CD4-positive, alpha-beta T cell treated with Interleukin-17A for 1 hour (primary cell): ENCODE results near the gene PCED1B.
"Not testable (repeated sequence)": the region's sequence is repeated elsewhere in the genome, so short reads cannot be mapped to it uniquely, and the experiment has no call there.

ENCODE experiments used
- DNase-seq: peaks from one replicate; pipeline ENCODE4 v3.0.0-alpha.2; 2020

PCED1B gene, protein sequence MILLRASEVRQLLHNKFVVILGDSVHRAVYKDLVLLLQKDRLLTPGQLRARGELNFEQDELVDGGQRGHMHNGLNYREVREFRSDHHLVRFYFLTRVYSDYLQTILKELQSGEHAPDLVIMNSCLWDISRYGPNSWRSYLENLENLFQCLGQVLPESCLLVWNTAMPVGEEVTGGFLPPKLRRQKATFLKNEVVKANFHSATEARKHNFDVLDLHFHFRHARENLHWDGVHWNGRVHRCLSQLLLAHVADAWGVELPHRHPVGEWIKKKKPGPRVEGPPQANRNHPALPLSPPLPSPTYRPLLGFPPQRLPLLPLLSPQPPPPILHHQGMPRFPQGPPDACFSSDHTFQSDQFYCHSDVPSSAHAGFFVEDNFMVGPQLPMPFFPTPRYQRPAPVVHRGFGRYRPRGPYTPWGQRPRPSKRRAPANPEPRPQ

GRCh38 chr12:47079468-47079980 is at the start of gene PCED1B, which contains the start of gene AMIGO2:
TSS of gene PCED1B (plus strand) at chr12:47079621. CDS start at chr12:47235064, 155,443 bp downstream.
TSS of gene AMIGO2 (minus strand) at chr12:47079959. CDS start at chr12:47079002, 957 bp downstream.
- peak; percentile 66 for DNase-seq

DNA sequence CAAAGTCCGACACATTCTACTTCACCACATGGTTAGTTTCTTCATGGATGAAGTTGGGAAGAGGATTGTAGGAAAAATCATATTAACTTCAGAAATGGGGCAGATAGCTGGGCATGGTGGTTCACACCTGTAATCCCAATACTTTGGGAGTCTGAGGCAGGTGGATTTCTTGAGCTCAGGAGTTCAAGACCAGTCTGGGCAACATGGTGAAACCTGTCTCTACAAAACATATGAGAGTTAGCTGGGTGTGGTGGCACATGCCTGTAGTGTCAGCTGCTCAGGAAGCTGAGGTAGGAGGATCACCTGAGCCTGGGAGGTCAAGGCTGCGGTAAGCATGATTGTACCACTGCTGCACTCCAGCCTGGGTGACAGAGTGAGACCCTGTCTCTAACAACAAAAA is 49.5 kb upstream of the PCED1B start:
- no peak for DNase-seq

DNA sequence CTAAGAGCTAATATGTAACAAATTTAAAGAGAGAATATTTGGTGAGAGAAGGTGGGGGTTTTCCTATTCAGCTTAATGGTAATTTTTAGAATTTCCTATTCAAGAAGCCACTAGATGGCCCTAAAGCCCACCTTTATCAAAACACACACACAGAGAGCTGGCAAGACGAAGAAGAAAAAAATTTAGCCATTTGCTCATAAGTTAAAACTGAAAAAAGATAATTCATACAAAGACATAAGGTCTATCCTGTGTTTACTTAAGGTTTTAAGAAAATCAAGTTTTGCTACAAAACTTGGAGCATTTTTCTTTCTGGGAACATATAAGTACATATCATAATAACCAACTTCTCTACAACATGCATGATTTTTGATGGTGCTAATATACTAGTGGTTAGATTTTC is 46.8 kb upstream of the PCED1B start:
- peak; percentile 77 for DNase-seq

GRCh38 chr12:47033081-47033480 is 46.3 kb upstream of the PCED1B start:
- no peak for DNase-seq

DNA sequence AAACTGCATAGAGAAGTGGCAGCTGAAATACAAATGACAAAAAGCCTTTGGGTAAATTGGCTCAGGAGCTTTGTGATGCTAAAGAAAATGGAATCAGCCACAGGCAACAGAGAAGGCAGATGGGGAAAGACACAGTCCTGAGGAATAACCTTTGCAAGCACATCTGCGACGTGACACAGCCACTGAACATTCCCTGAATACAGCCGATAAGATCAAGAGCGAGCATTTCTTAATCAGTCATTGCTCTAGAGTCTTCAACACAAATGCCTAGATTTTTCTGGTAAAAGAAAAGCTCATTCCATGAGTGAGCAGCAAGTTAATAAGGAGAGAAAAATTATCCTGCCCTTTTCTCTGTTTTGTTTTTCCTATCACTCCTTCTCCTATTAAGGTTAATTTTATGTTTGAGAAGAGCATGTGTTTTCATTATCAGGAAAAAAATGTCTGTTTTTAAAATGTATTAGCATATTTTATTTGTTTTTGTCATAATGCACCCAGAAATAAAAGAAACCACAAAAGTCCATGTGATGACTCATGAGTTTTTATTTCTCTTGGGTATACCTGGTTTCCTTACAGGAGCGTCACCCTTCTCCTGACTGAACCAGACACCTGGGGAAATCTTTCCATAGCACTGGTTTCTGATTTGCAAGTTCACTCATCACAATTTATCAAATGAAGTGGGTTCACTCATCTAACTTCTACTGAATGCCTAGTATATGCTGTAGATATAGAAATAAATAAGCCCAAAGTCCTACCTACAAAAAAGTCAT is 45.4 kb upstream of the PCED1B start:
- DNase-seq, result no peak

DNA sequence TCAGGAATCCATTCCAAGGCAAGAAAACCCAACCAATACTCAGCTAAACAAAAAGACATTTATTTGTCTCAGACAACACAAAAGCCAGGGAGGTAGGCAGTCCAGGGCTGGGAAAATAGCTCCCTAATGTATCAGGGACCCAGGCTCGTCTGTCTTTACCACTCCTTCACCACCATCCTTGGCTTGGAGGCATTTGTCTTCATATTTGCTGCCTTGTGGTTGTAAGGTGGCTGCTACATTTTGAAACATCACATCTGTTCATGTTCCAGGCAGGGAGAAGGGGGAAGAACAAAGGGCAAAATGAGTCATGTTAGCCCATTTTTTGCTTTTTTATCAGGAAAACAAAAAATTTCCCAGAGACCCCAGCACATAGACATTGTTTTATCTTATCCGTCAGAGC is 44.8 kb upstream of the PCED1B start:
- no peak for DNase-seq

DNA sequence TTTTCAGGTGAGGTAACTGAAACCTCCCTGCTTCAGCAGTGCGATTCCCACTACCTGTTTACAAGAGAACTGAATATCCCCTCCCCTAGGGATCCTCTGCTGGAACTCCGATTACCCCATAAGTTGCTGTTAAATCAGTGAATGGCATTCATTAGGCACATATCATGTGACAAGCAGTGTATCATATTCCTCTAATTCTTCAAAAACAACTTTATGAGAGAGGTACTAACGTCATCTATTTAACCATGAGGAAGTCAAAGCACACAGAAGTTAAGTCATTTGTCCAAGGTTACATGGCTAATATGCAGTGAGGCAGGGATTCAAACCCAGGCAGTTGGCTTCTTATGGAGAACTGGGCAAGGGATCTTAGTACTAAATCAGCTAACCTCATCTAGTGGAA is 43.9 kb upstream of the PCED1B start:
- no peak for DNase-seq

- no peak for DNase-seq
Measured at GRCh38 chr12:47038270-47038748, 41.1 kb upstream of the PCED1B start.

- no peak for DNase-seq
Measured at GRCh38 chr12:47039079-47039478, 40.3 kb upstream of the PCED1B start.

- DNase-seq, result no peak
Measured at GRCh38 chr12:47039756-47040155, 39.7 kb upstream of the PCED1B start.

GRCh38 chr12:47041327-47041726 is 38.1 kb upstream of the PCED1B start:
- DNase-seq, result no peak

DNA sequence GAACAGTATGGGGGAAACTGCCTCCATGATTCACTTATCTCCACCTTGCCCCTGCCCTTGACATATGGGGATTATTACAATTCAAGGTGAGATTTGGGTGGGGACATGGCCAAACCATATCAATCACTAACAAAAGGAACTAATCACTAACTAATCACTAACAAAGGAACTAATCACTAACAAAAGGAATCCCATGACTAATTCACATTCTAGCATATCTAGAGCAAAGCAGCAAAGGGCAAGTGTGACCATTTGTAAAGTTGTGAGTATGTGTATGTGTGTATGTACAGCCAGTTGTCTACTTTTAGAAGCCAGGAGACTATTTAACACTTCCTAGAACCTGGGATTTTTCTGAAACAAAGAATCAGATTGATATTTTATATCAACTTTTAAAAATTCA is 30.9 kb upstream of the PCED1B start:
- DNase-seq, result no peak

GRCh38 chr12:47051291-47051690 is 28.1 kb upstream of the PCED1B start:
- DNase-seq, result not testable (repeated sequence)

GRCh38 chr12:47052274-47052673 is 27.1 kb upstream of the PCED1B start:
- DNase-seq, result no peak

- no peak for DNase-seq
Measured at GRCh38 chr12:47053961-47054360, 25.5 kb upstream of the PCED1B start.

DNA sequence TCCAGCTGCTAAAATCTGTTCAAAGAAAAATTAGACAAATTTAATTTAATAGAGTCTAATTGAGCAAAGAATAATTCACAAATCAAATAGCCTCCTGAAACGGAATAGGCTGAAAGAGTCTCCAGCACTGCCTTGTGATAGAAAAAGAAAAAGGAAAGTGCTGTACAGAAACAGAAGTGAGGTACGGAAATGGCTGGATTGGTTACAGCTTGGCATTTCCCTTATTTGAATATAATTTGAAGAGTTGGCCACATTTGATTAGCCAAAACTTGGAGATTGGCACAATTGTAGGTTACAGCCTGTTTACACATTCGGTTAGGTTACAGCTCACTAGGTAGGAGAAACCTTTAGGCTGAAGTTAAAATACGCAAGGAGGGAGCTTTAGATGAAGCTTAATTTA is 24.8 kb upstream of the PCED1B start:
- DNase-seq, result no peak

GRCh38 chr12:47055856-47056255 is 23.6 kb upstream of the PCED1B start:
- DNase-seq, result not testable (repeated sequence)

GRCh38 chr12:47056944-47057343 is 22.5 kb upstream of the PCED1B start:
- not testable (repeated sequence) for DNase-seq

DNA sequence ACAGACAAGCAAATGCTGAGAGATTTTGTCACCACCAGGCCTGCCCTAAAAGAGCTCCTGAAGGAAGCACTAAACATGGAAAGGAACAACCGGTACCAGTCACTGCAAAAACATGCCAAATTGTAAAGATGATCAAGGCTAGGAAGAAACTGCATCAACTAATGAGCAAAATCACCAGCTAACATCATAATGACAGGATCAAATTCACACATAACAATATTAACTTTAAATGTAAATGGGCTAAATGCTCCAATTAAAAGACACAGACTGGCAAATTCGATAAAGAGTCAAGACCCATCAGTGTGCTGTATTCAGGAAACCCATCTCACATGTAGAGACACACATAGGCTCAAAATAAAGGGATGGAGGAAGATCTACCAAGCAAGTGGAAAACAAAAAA is 20.8 kb upstream of the PCED1B start:
- not testable (repeated sequence) for DNase-seq

DNA sequence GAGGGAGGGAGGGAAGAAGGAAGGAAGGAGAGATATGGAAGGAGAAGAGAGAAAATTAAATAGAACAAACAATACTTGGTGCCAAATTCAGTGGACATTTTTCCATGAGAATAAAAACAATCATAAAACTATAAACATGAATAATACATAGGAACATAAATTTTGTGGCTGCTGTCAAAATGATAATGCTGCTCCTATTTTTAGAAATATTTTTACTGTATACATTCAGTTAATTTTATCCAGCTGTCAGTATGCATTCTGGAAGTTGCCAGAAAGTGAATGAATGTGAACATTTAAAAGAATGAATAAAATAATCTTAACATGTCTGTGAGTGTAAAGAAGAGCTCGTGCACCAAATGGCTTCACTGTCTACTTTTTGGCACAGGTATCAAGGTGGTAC is 13.9 kb upstream of the PCED1B start:
- no peak for DNase-seq

DNA sequence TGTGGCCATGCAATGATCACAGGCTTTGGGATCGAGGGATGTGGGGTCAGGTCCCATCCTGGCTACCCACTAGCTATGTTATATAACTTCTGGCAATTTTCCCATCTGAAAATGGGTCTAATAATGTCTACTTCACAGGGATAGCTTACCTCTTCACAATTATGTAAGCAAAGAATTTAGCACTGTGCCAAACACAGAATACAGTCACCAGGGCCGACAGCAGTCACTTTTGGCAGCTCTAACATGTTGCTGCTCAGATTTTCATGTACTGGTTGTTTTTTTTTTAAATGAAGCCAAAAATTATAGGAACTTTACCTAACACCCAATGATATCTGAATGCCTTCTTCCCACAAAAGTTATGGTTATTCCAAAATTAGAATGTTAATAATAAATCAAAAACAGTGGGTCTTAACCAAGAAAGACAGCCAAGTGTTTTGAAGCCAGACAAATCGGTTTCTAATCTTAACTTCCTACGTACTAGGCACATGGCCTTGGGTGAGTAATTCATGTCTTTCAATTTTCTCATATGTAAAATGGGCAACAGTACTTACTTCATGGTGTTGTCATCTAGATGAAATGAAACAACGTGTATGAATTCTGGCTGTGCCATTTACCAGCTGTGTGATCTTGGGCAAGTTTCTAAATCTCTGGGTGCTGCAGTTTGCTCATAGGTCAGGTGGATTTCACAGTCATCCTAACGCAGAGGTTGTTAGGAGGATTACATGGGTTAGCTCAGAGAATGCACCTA is 13.0 kb upstream of the PCED1B start:
- no peak for DNase-seq

DNA sequence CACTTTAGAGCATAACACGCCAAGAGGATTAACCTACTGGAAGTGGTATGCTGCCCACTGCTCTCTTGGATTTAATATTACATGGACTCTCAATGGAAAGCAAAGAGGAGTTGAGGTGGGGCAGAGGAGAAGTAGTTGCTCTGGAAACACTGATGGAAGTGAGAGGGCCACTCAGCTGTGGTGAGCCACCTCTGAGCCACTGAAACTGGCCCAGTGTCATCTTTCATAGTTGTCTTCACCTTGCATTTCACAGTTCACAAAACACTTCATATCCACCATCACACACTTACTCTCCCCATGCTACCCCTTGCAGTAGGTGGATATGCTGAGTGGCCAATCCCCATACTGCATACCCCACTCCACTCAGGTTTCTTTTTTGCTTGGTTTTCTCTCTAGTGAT is 12.2 kb upstream of the PCED1B start:
- no peak for DNase-seq
